Loucy (cell line): ENCODE data around the gene MAK.
"Not testable (repeated sequence)": the region's sequence is repeated elsewhere in the genome, so short reads cannot be mapped to it uniquely, and the experiment has no call there.

Source experiments
- H2AFZ ChIP-seq: fragments of 200-600 bp; sonication (generic); 2 replicates; pipeline ENCODE4 v1.6.0; 2016; ENCODE audit warnings: antibody characterized with exemption, mild to moderate bottlenecking, low read length, moderate library complexity
- H3F3A ChIP-seq: fragments of 200-600 bp; 2 replicates; pipeline ENCODE4 v1.6.0; 2016; ENCODE audit warnings: antibody characterized with exemption, low read depth, mild to moderate bottlenecking
- H3K27me3 ChIP-seq: fragments of 200-600 bp; sonication (generic); 2 replicates; pipeline ENCODE4 v1.6.1; 2014; ENCODE audit warnings: low read length, mild to moderate bottlenecking; ENCODE audit not compliant: insufficient read depth, poor library complexity, severe bottlenecking
- H3K36me3 ChIP-seq: fragments of 200-600 bp; sonication (generic); 2 replicates; pipeline ENCODE4 v1.6.1; 2016; ENCODE audit warnings: low read length; ENCODE audit not compliant: insufficient read depth
- H3K4me1 ChIP-seq: fragments of 200-600 bp; sonication (generic); 2 replicates; pipeline ENCODE4 v1.5.1; 2014; ENCODE audit warnings: low read length, mild to moderate bottlenecking; ENCODE audit not compliant: insufficient read depth, poor library complexity, severe bottlenecking
- H3K4me2 ChIP-seq: fragments of 200-600 bp; sonication (generic); 2 replicates; pipeline ENCODE4 v1.6.0; 2014; ENCODE audit warnings: antibody characterized with exemption, low read length, low read depth, mild to moderate bottlenecking; ENCODE audit not compliant: poor library complexity, severe bottlenecking
- H3K4me3 ChIP-seq: fragments of 200-600 bp; sonication (generic); 2 replicates; pipeline ENCODE4 v1.5.1; 2014; ENCODE audit warnings: low read length, mild to moderate bottlenecking, mixed read lengths; ENCODE audit not compliant: poor library complexity, severe bottlenecking
- H3K79me2 ChIP-seq: fragments of 200-600 bp; sonication (generic); 2 replicates; pipeline ENCODE4 v1.6.1; 2014; ENCODE audit warnings: low read length; ENCODE audit not compliant: insufficient read depth
- H3K9ac ChIP-seq: fragments of 200-600 bp; sonication (generic); 2 replicates; pipeline ENCODE4 v1.6.0; 2014; ENCODE audit warnings: mild to moderate bottlenecking, low read depth, low read length, moderate library complexity; ENCODE audit not compliant: poor library complexity, severe bottlenecking
- H3K9me2 ChIP-seq: fragments of 200-600 bp; sonication (generic); replicated peaks from 2 replicates; pipeline ENCODE4 v1.6.1; 2016; ENCODE audit warnings: low read depth, low read length, mixed read lengths
- H3K9me3 ChIP-seq: fragments of 200-600 bp; sonication (generic); 2 replicates; pipeline ENCODE4 v1.6.1; 2014; ENCODE audit warnings: mild to moderate bottlenecking, antibody characterized with exemption, low read length, low read depth; ENCODE audit not compliant: insufficient read depth
- H4K20me1 ChIP-seq: fragments of 200-600 bp; sonication (generic); 2 replicates; pipeline ENCODE4 v1.6.0; 2014; ENCODE audit warnings: antibody characterized with exemption, low read length, mild to moderate bottlenecking; ENCODE audit not compliant: insufficient read depth, poor library complexity, severe bottlenecking
- CTCF ChIP-seq: fragments of 200-600 bp; sonication (generic); conservative IDR thresholded peaks from 2 replicates; pipeline ENCODE4 v1.5.1; 2014; ENCODE audit warnings: mild to moderate bottlenecking, antibody characterized with exemption, low read length
- EZH2phosphoT487 ChIP-seq: fragments of 200-600 bp; IDR thresholded peaks from 2 replicates; pipeline ENCODE4 v1.6.1; 2018; ENCODE audit warnings: antibody characterized with exemption, mild to moderate bottlenecking, moderate library complexity, borderline replicate concordance

MAK gene

GRCh38 chr6:10746915-10747250, 91.5 kb downstream of the MAK start:
- Histone ChIP-seq H3K4me3 (peak overlapping the region; percentile 78), H3K9me3 (no peaks in the 10 kb centered on the region), H3K9me2 (no peaks in the 10 kb centered on the region), H3K79me2 (peaks cover 51% of the 10 kb centered on the region), H3K36me3 (no peaks in the 10 kb centered on the region), H3K9ac (peak overlapping the region; percentile 85), H3F3A (no peaks in the 10 kb centered on the region), H2AFZ (peak overlapping the region; percentile 68), H4K20me1 (peaks cover 23% of the 10 kb centered on the region), H3K27me3 (no peaks in the 10 kb centered on the region), H3K4me2 (peak overlapping the region; percentile 89), H3K4me1 (peaks cover 47% of the 10 kb centered on the region)
- TF ChIP-seq CTCF (no peak), EZH2phosphoT487 (no peak)

- no peak overlapping the region for H3K4me2 ChIP-seq
- no peak overlapping the region for H3K9ac ChIP-seq
Measured at GRCh38 chr6:10745116-10745515, 93.2 kb downstream of the MAK start.

GRCh38 chr6:10743515-10743914, 94.8 kb downstream of the MAK start:
- no peak overlapping the region for H3K9ac ChIP-seq
- no peaks in the 10 kb centered on the region for H3K9me2 ChIP-seq
- no peaks in the 10 kb centered on the region for H3K36me3 ChIP-seq
- no peaks in the 10 kb centered on the region for H3K27me3 ChIP-seq
- no peak for TF ChIP-seq EZH2phosphoT487
- no peak overlapping the region for H3K4me2 ChIP-seq
- no peaks in the 10 kb centered on the region for H3K9me3 ChIP-seq
- H3F3A ChIP-seq: no peaks in the 10 kb centered on the region
- H2AFZ ChIP-seq: no peak overlapping the region
- peaks cover 7% of the 10 kb centered on the region for H4K20me1 ChIP-seq
- peaks cover 13% of the 10 kb centered on the region for H3K4me1 ChIP-seq
- peaks cover 19% of the 10 kb centered on the region for H3K79me2 ChIP-seq
- H3K4me3 ChIP-seq: no peak overlapping the region

More at GRCh38 chr6:10745116-10745515, 93.2 kb downstream of the MAK start:
- H3K4me3 ChIP-seq: no peak overlapping the region
- no peak overlapping the region for H2AFZ ChIP-seq
- H3K36me3 ChIP-seq: no peaks in the 10 kb centered on the region
- no peaks in the 10 kb centered on the region for H3K9me2 ChIP-seq
- H3K9me3 ChIP-seq: no peaks in the 10 kb centered on the region
- H3K27me3 ChIP-seq: no peaks in the 10 kb centered on the region
- H3F3A ChIP-seq: no peaks in the 10 kb centered on the region
- peaks cover 23% of the 10 kb centered on the region for H4K20me1 ChIP-seq
- peaks cover 29% of the 10 kb centered on the region for H3K4me1 ChIP-seq
- H3K79me2 ChIP-seq: peaks cover 35% of the 10 kb centered on the region
- TF ChIP-seq CTCF: no peak
- TF ChIP-seq EZH2phosphoT487: no peak

GRCh38 chr6:10742251-10742650, 96.1 kb downstream of the MAK start:
- H3K4me1 ChIP-seq: peaks cover 11% of the 10 kb centered on the region
- H3K9ac ChIP-seq: no peak overlapping the region
- no peaks in the 10 kb centered on the region for H3K9me2 ChIP-seq
- no peaks in the 10 kb centered on the region for H3F3A ChIP-seq
- no peaks in the 10 kb centered on the region for H3K36me3 ChIP-seq
- H3K9me3 ChIP-seq: no peaks in the 10 kb centered on the region
- TF ChIP-seq CTCF (no peak), EZH2phosphoT487 (no peak)
- no peaks in the 10 kb centered on the region for H3K27me3 ChIP-seq
- H3K4me2 ChIP-seq: no peak overlapping the region
- no peak overlapping the region for H2AFZ ChIP-seq
- no peak overlapping the region for H3K4me3 ChIP-seq
- peaks cover 10% of the 10 kb centered on the region; the same call in 1 of the 2 replicates for H3K79me2 ChIP-seq
- no peaks in the 10 kb centered on the region for H4K20me1 ChIP-seq

- not testable (repeated sequence) for H3K9me2 ChIP-seq, H3K4me2 ChIP-seq, H2AFZ ChIP-seq, H3K4me1 ChIP-seq, H3K36me3 ChIP-seq, H3K9ac ChIP-seq, H3K27me3 ChIP-seq, H4K20me1 ChIP-seq, H3K79me2 ChIP-seq, H3F3A ChIP-seq, H3K4me3 ChIP-seq, H3K9me3 ChIP-seq
Measured at GRCh38 chr6:10741643-10742042, 96.7 kb downstream of the MAK start.
